K562 (cell line): Measurements from ENCODE around the gene GLCCI1. TPM values are rescaled to one million over a fixed set of nuclear protein-coding genes. Genes with fewer than 3 reads are reported as not detected.

Experiments
- ATAC-seq: fragments of 200-7000 bp; cut with Tn5 transposase; 3 replicates; pipeline ENCODE4 v1.9.1; 2020; ENCODE audit warnings: moderate library complexity
- BruUV-seq: library from RNA; stranded (reverse); fragments of 400-500 nt; replicated peaks from 2 replicates; lab custom pipeline; 2021; lab: Mats Ljungman, UMichigan
- CTCF ChIA-PET: fragments of 300-600 bp; formaldehyde crosslinking; extraction: SDS; loops from one replicate; lab custom pipeline; 2021; ENCODE audit warnings: low intra/inter-chr PET ratio; lab: Yijun Ruan, JAX
- POLR2A ChIA-PET: fragments of 300-600, 350-650 bp; sonication (Branson Sonifier 250); formaldehyde crosslinking; extraction: SDS; loops from one replicate; lab custom pipeline; 2021; ENCODE audit warnings: antibody characterized with exemption, inconsistent platforms; lab: Yijun Ruan, JAX
- DNase-seq, 4 experiments: peaks; one replicate each; pipeline versions ENCODE4 v3.0.0 to v3.0.0-alpha.2; 2011 to 2018; ENCODE audit warnings: low spot score in 3 of 4, mixed read lengths in 3 of 4; ENCODE audit errors: extremely low read depth in 1 of 4
- FAIRE-seq: peaks from 2 replicates; lab custom pipeline; 2011; peaks lifted over from hg19 to GRCh38; lab: Jason Lieb, UNC
- H2AFZ ChIP-seq: 2 replicates; pipeline ENCODE4 v1.6.0; 2011; ENCODE audit warnings: low read depth, low read length, control low read depth, inconsistent platforms
- H3K27ac ChIP-seq: fragments of 200-600 bp; 3 replicates; pipeline ENCODE4 v1.8.0; 2011; ENCODE audit warnings: low read depth, mild to moderate bottlenecking, control low read depth, inconsistent platforms, low read length, moderate library complexity, mixed read lengths; ENCODE audit errors: extremely low read depth
- H3K27me3 ChIP-seq, 2 experiments: fragments of 300-600 bp in 1 of 2; 2 replicates in 1 of 2; 3 replicates in 1 of 2; pipeline versions ENCODE4 v1.6.0 to v1.8.0; 2011; ENCODE audit warnings: inconsistent platforms in 2 of 2, low read length in 2 of 2, mild to moderate bottlenecking in 1 of 2, mixed read lengths in 1 of 2, moderate library complexity in 1 of 2; ENCODE audit not compliant: control insufficient read depth in 2 of 2, insufficient read depth in 2 of 2
- H3K36me3 ChIP-seq: fragments of 300-600 bp; 3 replicates; pipeline ENCODE4 v1.8.0; 2011; ENCODE audit warnings: mild to moderate bottlenecking, low read length, inconsistent platforms; ENCODE audit not compliant: control insufficient read depth, insufficient read depth
- H3K4me1 ChIP-seq, 2 experiments: fragments of 200-600 bp in 1 of 2; replicated peaks in 1 of 2; 2 replicates in 1 of 2; 3 replicates in 1 of 2; pipeline versions ENCODE4 v1.5.1 to v1.8.0; 2011; ENCODE audit warnings: inconsistent platforms in 2 of 2, low read length in 2 of 2, mild to moderate bottlenecking in 1 of 2, mixed read lengths in 1 of 2, moderate library complexity in 1 of 2; ENCODE audit not compliant: control insufficient read depth in 2 of 2, insufficient read depth in 2 of 2
- H3K4me2 ChIP-seq: 2 replicates; pipeline ENCODE4 v1.6.1; 2011; ENCODE audit warnings: low read length, control low read depth, inconsistent platforms, mixed read lengths; ENCODE audit not compliant: insufficient read depth
- H3K4me3 ChIP-seq: fragments of 200-600 bp; sonication (generic), shearing (Covaris generic); 2 replicates; pipeline ENCODE4 v1.5.1; 2016; ENCODE audit warnings: control low read depth, inconsistent platforms
- H3K79me2 ChIP-seq: fragments of 200-600 bp; 3 replicates; pipeline ENCODE4 v1.8.0; 2011; ENCODE audit warnings: low read length, inconsistent platforms; ENCODE audit not compliant: control insufficient read depth, insufficient read depth
- H3K9ac ChIP-seq, 2 experiments: 2 replicates each; pipeline versions ENCODE4 v1.6.0 to v1.6.1; 2011; ENCODE audit warnings: low read depth in 2 of 2, low read length in 2 of 2, control low read depth in 1 of 2, inconsistent platforms in 1 of 2, mild to moderate bottlenecking in 1 of 2, mixed read lengths in 1 of 2; ENCODE audit not compliant: insufficient read depth in 1 of 2
- H3K9me1 ChIP-seq: one replicate; pipeline ENCODE4 v1.6.0; 2011; ENCODE audit warnings: inconsistent platforms, mild to moderate bottlenecking, low read length, moderate library complexity; ENCODE audit not compliant: control insufficient read depth, insufficient read depth
- H3K9me3 ChIP-seq: replicated peaks from 2 replicates; pipeline ENCODE4 v1.5.1; 2011; ENCODE audit warnings: low read depth, low read length, inconsistent platforms; ENCODE audit not compliant: control insufficient read depth, insufficient read depth
- H4K20me1 ChIP-seq: replicated peaks from 2 replicates; pipeline ENCODE4 v1.6.1; 2011; ENCODE audit warnings: low read length, inconsistent platforms, mixed read lengths; ENCODE audit not compliant: control insufficient read depth, insufficient read depth
- CBX3 ChIP-seq, 2 experiments: IDR thresholded peaks; 1 replicate in 1 of 2; 2 replicates in 1 of 2; pipeline ENCODE4 v1.6.1; 2012; ENCODE audit warnings: inconsistent platforms in 2 of 2, low read length in 2 of 2, borderline replicate concordance in 1 of 2, control low read depth in 1 of 2
- CHD1 ChIP-seq: fragments of 200-600 bp; sonication (generic); IDR thresholded peaks from one replicate; pipeline ENCODE4 v1.6.1; 2012; ENCODE audit warnings: mild to moderate bottlenecking, moderate library complexity, low read length, inconsistent platforms
- EGR1 ChIP-seq: fragments of 450-650 bp; conservative IDR thresholded peaks from 2 replicates; pipeline ENCODE4 v1.6.1; 2017; ENCODE audit warnings: mild to moderate bottlenecking
- HDAC2 ChIP-seq: fragments of 450-650 bp; IDR thresholded peaks from 2 replicates; pipeline ENCODE4 v1.6.1; 2016; ENCODE audit warnings: mild to moderate bottlenecking
- MCM7 ChIP-seq, 2 experiments: fragments of 450-650 bp; IDR thresholded peaks; 2 replicates each; pipeline ENCODE4 v1.6.1; 2016 to 2018
- MIER1 ChIP-seq: fragments of 450-650 bp; IDR thresholded peaks from 2 replicates; pipeline ENCODE4 v1.6.1; 2016; ENCODE audit warnings: antibody characterized with exemption, mild to moderate bottlenecking, low read depth
- MTA2 ChIP-seq: fragments of 450-650 bp; IDR thresholded peaks from 2 replicates; pipeline ENCODE4 v1.6.1; 2016; ENCODE audit warnings: low read depth
- NR3C1 ChIP-seq: sonication (generic); formaldehyde crosslinking; IDR thresholded peaks from 2 replicates; pipeline ENCODE4 v1.8.1; 2022; ENCODE audit warnings: missing genetic modification reagents
- POLR3G ChIP-seq: IDR thresholded peaks from 2 replicates; pipeline ENCODE4 v1.6.1; 2011; ENCODE audit not compliant: insufficient read length, insufficient replicate concordance; ENCODE audit errors: extremely low read depth
- RNF2 ChIP-seq: sonication (generic); IDR thresholded peaks from 2 replicates; pipeline ENCODE4 v1.6.1; 2016
- TFAM ChIP-seq: fragments of 250-450 bp; sonication (Bioruptor Pico); conservative IDR thresholded peaks from 2 replicates; pipeline ENCODE4 v1.5.0; 2021; ENCODE audit warnings: mild to moderate bottlenecking, moderate library complexity
- THRAP3 ChIP-seq: fragments of 450-650 bp; IDR thresholded peaks from 2 replicates; pipeline ENCODE4 v1.6.1; 2016; ENCODE audit warnings: mild to moderate bottlenecking, inconsistent platforms, borderline replicate concordance
- TRIM24 ChIP-seq, 2 experiments: fragments of 450-650 bp; IDR thresholded peaks; 2 replicates each; pipeline ENCODE4 v1.6.1; 2016
- TRIM28 ChIP-seq: fragments of 450-650 bp; IDR thresholded peaks from 2 replicates; pipeline ENCODE4 v1.6.1; 2017
- XRCC4 ChIP-seq: IDR thresholded peaks from one replicate; pipeline ENCODE4 v1.6.1; 2011; ENCODE audit not compliant: insufficient read depth, insufficient read length; ENCODE audit errors: extremely low read depth
- YY1 ChIP-seq, 3 experiments: IDR thresholded peaks; 2 replicates each; pipeline ENCODE4 v1.6.1; 2011; ENCODE audit warnings: low read length in 2 of 3, mild to moderate bottlenecking in 2 of 3, moderate library complexity in 2 of 3, borderline replicate concordance in 1 of 3, control low read depth in 1 of 3, low read depth in 1 of 3; ENCODE audit not compliant: insufficient read depth in 3 of 3, insufficient replicate concordance in 2 of 3, control insufficient read depth in 1 of 3, insufficient read length in 1 of 3; ENCODE audit errors: extremely low read depth in 1 of 3
- ZC3H8 ChIP-seq: fragments of 450-650 bp; IDR thresholded peaks from 2 replicates; pipeline ENCODE4 v1.6.1; 2017
- ZFPM2 ChIP-seq: fragments of 250-450 bp; sonication (Bioruptor Pico); IDR thresholded peaks from 2 replicates; pipeline ENCODE4 v1.5.1; 2022; ENCODE audit warnings: mild to moderate bottlenecking
- ZKSCAN1 ChIP-seq: fragments of 150-350 bp; IDR thresholded peaks from 2 replicates; pipeline ENCODE4 v1.6.1; 2016; ENCODE audit warnings: low read depth, low read length
- ZNF165 ChIP-seq: fragments of 250-450 bp; sonication (Bioruptor Pico); IDR thresholded peaks from 2 replicates; pipeline ENCODE4 v1.4.0; 2020; ENCODE audit warnings: borderline replicate concordance
- ZNF41 ChIP-seq: fragments of 250-450 bp; sonication (Bioruptor Pico); conservative IDR thresholded peaks from 2 replicates; pipeline ENCODE4 v1.4.0; 2020; ENCODE audit warnings: mild to moderate bottlenecking
- ZNF699 ChIP-seq: fragments of 250-450 bp; sonication (Bioruptor Pico); IDR thresholded peaks from 2 replicates; pipeline ENCODE4 v1.8.0; 2021; ENCODE audit warnings: mild to moderate bottlenecking, moderate library complexity; ENCODE audit not compliant: insufficient replicate concordance
- WGBS: fragments of 100-300 bp; shearing (Covaris generic); methylation state at CpG from one replicate; pipeline ENCODE4 v1.1.6; 2016; ENCODE audit warnings: low coverage, mixed read lengths; ENCODE audit not compliant: insufficient coverage; ENCODE audit errors: missing lambda C conversion rate; 5-methylcytosine and 5-hydroxymethylcytosine counted together
- in situ Hi-C: fragments of 300-500 bp; cut with MboI; formaldehyde crosslinking; loops from 4 replicates; pipeline ENCODE4 v1.15.0; 2018; ENCODE audit warnings: inconsistent platforms, mixed read lengths
- intact Hi-C: fragments of 100-400 bp; cut with micrococcal nuclease; formaldehyde crosslinking; loops from 2 replicates; pipeline ENCODE4 v1.14.2; 2022
- polyA plus RNA-seq, 8 experiments: library from polyadenylated mRNA; depleted of rRNA in 4 of 8; stranded (reverse) in 5 of 8; unstranded in 3 of 8; fragments of >200 nt; fragmentation: Nextera tagmentation in 2 of 8; fragmentation: Illumina TruSeq in 1 of 8; extraction: Ambion mirVana in 2 of 8; extraction: Trizol in 1 of 8; gene quantifications; 2 replicates each; pipeline versions ENCODE4 v1.2.1 to v1.2.3, GENCODE V29; 2011 to 2014; ENCODE audit warnings: inconsistent platforms in 1 of 8, missing spikeins in 1 of 8
- total RNA-seq, 7 experiments: library from RNA; depleted of rRNA in 6 of 7; stranded (reverse); fragments of >200 nt in 6 of 7; fragmentation: Illumina TruSeq in 2 of 7; extraction: Trizol in 2 of 7; gene quantifications; 2 replicates each; pipeline versions ENCODE4 v1.2.1 to v1.2.3, GENCODE V29; 2011 to 2021; ENCODE audit warnings: low replicate concordance in 1 of 7
- TF ChIP-seq, protein P1 (sequence below): sonication (generic); formaldehyde crosslinking; IDR thresholded peaks from 2 replicates; pipeline ENCODE4 v1.8.1; 2022; ENCODE audit warnings: missing genetic modification reagents

The GLCCI1 gene
- total and polyA plus RNA-seq, 9 of the 15 experiments (the other 6 are each of a cell fraction or from before 2014, with no cell fraction given) = 2.7 to 11.9 (median 7.2) TPM

DNA sequence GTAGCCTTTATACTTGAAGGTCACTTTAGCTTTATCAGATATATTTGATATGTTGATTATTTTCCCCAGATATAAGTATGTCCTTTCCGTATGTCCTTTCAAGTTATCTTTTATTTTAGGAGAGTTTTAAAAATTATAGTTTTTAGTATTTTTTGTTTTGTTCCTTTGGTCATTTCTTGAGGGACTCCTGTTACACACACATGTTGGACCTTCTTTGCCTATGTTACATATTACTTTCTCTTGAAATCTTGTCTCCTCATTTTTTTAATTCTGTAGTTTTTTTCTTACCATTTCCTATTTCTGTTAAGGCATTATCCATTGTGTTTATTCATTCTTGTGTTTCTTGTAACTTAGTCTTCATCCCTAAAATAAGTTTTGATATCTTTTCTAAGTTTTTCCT, 23.9 kb downstream of the GLCCI1 start:
- intact Hi-C loops = no loop called here
- H3K36me3 ChIP-seq = no peaks in the 10 kb centered on the region
- ChIA-PET POLR2A (no interaction called here), CTCF (no interaction called here)
- no peak overlapping the region for H3K27ac ChIP-seq
- TF ChIP-seq ZNF699 (CRISPR knock-in tag) = no peak
- no peak for TF ChIP-seq ZKSCAN1
- TF ChIP-seq TRIM24 (IDR thresholded peaks at IDR 0.05) = peak; percentile 26 to 55; a peak in 1 of 4 replicates
- no peak for TF ChIP-seq HDAC2
- TF ChIP-seq MCM7 (IDR thresholded peaks at IDR 0.05) = no peak
- no peak for TF ChIP-seq XRCC4
- TF ChIP-seq YY1 (IDR thresholded peaks at IDR 0.05; ENCODE audit: borderline replicate concordance in 1 of 3, control insufficient read depth in 1 of 3, extremely low read depth in 1 of 3, insufficient read depth in 3 of 3, insufficient read length in 1 of 3, insufficient replicate concordance in 2 of 3, low read depth in 1 of 3, low read length in 2 of 3) = no peak
- TF ChIP-seq ZNF165 (CRISPR knock-in tag) = no peak
- peak in 1 of 2 experiments; percentile 85; a peak in 2 of 3 replicates for TF ChIP-seq CBX3 (IDR thresholded peaks at IDR 0.05; ENCODE audit: borderline replicate concordance in 1 of 2, low read length in 2 of 2)
- TF ChIP-seq MIER1 = no peak
- TF ChIP-seq MTA2 = no peak
- TF ChIP-seq THRAP3 = no peak
- no peak for TF ChIP-seq POLR3G
- no peak for TF ChIP-seq ZFPM2 (CRISPR knock-in tag)
- TF ChIP-seq EGR1 = no peak
- TF ChIP-seq, protein P1, sequence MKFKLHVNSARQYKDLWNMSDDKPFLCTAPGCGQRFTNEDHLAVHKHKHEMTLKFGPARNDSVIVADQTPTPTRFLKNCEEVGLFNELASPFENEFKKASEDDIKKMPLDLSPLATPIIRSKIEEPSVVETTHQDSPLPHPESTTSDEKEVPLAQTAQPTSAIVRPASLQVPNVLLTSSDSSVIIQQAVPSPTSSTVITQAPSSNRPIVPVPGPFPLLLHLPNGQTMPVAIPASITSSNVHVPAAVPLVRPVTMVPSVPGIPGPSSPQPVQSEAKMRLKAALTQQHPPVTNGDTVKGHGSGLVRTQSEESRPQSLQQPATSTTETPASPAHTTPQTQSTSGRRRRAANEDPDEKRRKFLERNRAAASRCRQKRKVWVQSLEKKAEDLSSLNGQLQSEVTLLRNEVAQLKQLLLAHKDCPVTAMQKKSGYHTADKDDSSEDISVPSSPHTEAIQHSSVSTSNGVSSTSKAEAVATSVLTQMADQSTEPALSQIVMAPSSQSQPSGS (CRISPR knock-in tag) = no peak
- peak; percentile 71; the same call in 1 of the 2 replicates for TF ChIP-seq TRIM28
- TF ChIP-seq TFAM (CRISPR knock-in tag) = no peak
- TF ChIP-seq RNF2 = no peak
- TF ChIP-seq ZC3H8 = no peak
- no peak for TF ChIP-seq NR3C1
- TF ChIP-seq ZNF41 (CRISPR knock-in tag) = no peak
- TF ChIP-seq CHD1 = no peak
- H3K4me1 ChIP-seq = peaks cover 0 to 12% of the 10 kb centered on the region in 2 experiments; a peak in 2 of 5 replicates
- H2AFZ ChIP-seq = no peak overlapping the region
- H3K27me3 ChIP-seq = no peaks in the 10 kb centered on the region
- FAIRE-seq = no peak
- no peak for DNase-seq
- H3K4me2 ChIP-seq = no peak overlapping the region
- H4K20me1 ChIP-seq = no peaks in the 10 kb centered on the region
- no peaks in the 10 kb centered on the region for H3K9me1 ChIP-seq
- WGBS = 78% methylated on average over 1 of the region's 1 CpG
- no TSS peak for BruUV-seq
- ATAC-seq = no peak
- H3K4me3 ChIP-seq = no peak overlapping the region
- in situ Hi-C loops = no loop called here
- H3K9ac ChIP-seq = no peak overlapping the region
- peaks cover 3% of the 10 kb centered on the region for H3K9me3 ChIP-seq
- peaks cover 38% of the 10 kb centered on the region for H3K79me2 ChIP-seq
